ENCODE measurements around the gene SEC14L6. TPM values are rescaled to one million over a fixed set of nuclear protein-coding genes. Genes with fewer than 3 reads are reported as not detected.

The SEC14L6 gene
- total RNA-seq, 1 experiment from 2014 or later: 1.1 TPM

DNA sequence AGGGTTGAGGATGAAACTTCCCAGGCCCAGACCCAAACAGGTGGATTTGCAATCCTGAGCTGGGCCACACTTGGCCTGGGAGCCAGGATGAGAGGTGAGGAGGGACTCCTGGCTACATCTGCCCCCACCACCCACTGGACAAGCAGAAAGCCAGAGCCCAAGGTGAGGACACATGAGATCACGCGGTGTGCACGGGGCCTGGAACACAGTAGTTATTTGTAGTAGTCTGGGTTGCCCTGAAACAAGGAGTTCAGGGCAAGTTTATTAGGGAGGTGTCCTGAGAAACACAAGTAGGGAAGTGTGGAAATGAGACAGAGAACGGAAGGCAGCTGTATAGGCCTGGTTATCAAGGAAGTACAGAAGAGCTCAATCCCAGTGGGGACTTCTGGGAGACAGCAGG is 647 bp upstream of the SEC14L6 start:
- Histone ChIP-seq H3K79me1 (ENCODE audit: insufficient read depth, low read depth, low read length, poor library complexity, severe bottlenecking) (no peaks in the 10 kb centered on the region), H3K9me3 (ENCODE audit: control insufficient read depth, low read depth, low read length) (no peaks in the 10 kb centered on the region), H4K8ac (replicated peaks; ENCODE audit: insufficient read length, low read depth, low read length) (no peak overlapping the region), H3T11ph (ENCODE audit: low read length) (no peak overlapping the region), H3K27ac (ENCODE audit: insufficient read length, low read depth, low read length) (no peak overlapping the region), H2AK5ac (ENCODE audit: insufficient read length, low read length) (no peak overlapping the region), H2BK5ac (ENCODE audit: insufficient read length, low read length) (no peak overlapping the region), H3K23ac (ENCODE audit: insufficient read length, low read depth, low read length) (no peak overlapping the region), H2BK120ac (ENCODE audit: low read depth, low read length, poor library complexity, severe bottlenecking) (no peak overlapping the region), H3K56ac (ENCODE audit: insufficient read length, low read depth, low read length) (no peak overlapping the region), H4K5ac (ENCODE audit: insufficient read length, low read depth, low read length) (no peak overlapping the region), H3K4me2 (ENCODE audit: insufficient read depth, insufficient read length, low read length) (no peak overlapping the region), H3K4me1 (ENCODE audit: insufficient read depth, low read length) (no peaks in the 10 kb centered on the region; the same call in 1 of the 2 replicates), H3K14ac (ENCODE audit: insufficient read depth, low read length) (no peak overlapping the region), H3K4ac (ENCODE audit: low read depth, low read length) (no peak overlapping the region), H3K23me2 (ENCODE audit: insufficient read length, low read depth, low read length, poor library complexity, severe bottlenecking) (no peaks in the 10 kb centered on the region), H2AFZ (ENCODE audit: low read length) (no peak overlapping the region), H3K27me3 (ENCODE audit: insufficient read depth, low read length) (no peaks in the 10 kb centered on the region; the same call in 1 of the 2 replicates), H4K91ac (ENCODE audit: insufficient read length, low read depth, low read length) (no peak overlapping the region), H2BK15ac (ENCODE audit: low read depth, low read length) (no peak overlapping the region), H2BK12ac (ENCODE audit: insufficient read length, low read depth, low read length) (no peak overlapping the region), H3K9ac (ENCODE audit: extremely low read depth, insufficient read length, low read length) (no peak overlapping the region), H4K20me1 (ENCODE audit: control insufficient read depth, insufficient read depth, insufficient read length) (no peaks in the 10 kb centered on the region), H2BK20ac (ENCODE audit: low read depth, low read length, poor library complexity, severe bottlenecking) (no peak overlapping the region), H3K79me2 (ENCODE audit: insufficient read depth, low read length) (no peaks in the 10 kb centered on the region), H3K18ac (ENCODE audit: insufficient read length, low read depth, low read length) (no peak overlapping the region)
- TF ChIP-seq, protein P1, sequence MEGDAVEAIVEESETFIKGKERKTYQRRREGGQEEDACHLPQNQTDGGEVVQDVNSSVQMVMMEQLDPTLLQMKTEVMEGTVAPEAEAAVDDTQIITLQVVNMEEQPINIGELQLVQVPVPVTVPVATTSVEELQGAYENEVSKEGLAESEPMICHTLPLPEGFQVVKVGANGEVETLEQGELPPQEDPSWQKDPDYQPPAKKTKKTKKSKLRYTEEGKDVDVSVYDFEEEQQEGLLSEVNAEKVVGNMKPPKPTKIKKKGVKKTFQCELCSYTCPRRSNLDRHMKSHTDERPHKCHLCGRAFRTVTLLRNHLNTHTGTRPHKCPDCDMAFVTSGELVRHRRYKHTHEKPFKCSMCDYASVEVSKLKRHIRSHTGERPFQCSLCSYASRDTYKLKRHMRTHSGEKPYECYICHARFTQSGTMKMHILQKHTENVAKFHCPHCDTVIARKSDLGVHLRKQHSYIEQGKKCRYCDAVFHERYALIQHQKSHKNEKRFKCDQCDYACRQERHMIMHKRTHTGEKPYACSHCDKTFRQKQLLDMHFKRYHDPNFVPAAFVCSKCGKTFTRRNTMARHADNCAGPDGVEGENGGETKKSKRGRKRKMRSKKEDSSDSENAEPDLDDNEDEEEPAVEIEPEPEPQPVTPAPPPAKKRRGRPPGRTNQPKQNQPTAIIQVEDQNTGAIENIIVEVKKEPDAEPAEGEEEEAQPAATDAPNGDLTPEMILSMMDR (conservative IDR thresholded peaks at IDR 0.05): no peak
- Mint-ChIP-seq H3K27me3 (ENCODE audit: low read depth) (peaks cover 27% of the 10 kb centered on the region), H3K4me3 (no peak overlapping the region), H3K4me1 (peaks cover 4 to 21% of the 10 kb centered on the region in 2 experiments), H3K36me3 (ENCODE audit: insufficient read depth in 1 of 3, low read depth in 3 of 3) (peaks cover 0 to 2% (median 0%) of the 10 kb centered on the region in 3 experiments; a peak in 1 of 7 replicates), H3K9me3 (no peaks in the 10 kb centered on the region; a peak in 1 of 5 replicates), H3K27ac (no peak overlapping the region)
- no peak for DNase-seq
- WGBS (ENCODE audit: extremely low coverage, insufficient read length, low lambda C conversion rate): no CpG with 5 or more reads among the region's 4 CpGs
